ENCODE measurements around the gene MAEA.

Gene MAEA

GRCh38 chr4:1382776-1383727 is 93.4 kb downstream of the MAEA start:
- TF ChIP-seq SUZ12 (IDR thresholded peaks at IDR 0.05; ENCODE audit: extremely low read depth, insufficient read depth, insufficient read length) = no peak
- TF ChIP-seq ZNF274 (IDR thresholded peaks at IDR 0.05; ENCODE audit: low read depth, low read length) = no peak
- no peak for TF ChIP-seq YY1 (IDR thresholded peaks at IDR 0.05; ENCODE audit: insufficient read depth, insufficient read length)
- no peak overlapping the region for H3K9ac ChIP-seq (ENCODE audit: insufficient read length, low read depth)
- no peak for DNase-seq (ENCODE audit: low read depth, low spot score)
- peaks cover under 1% of the 10 kb centered on the region; the same call in 1 of the 2 replicates for H3K9me3 ChIP-seq (ENCODE audit: insufficient read depth, low read length)
- H3K36me3 ChIP-seq (ENCODE audit: insufficient read depth, insufficient read length, low read length) = peaks cover 86% of the 10 kb centered on the region
- no peak overlapping the region for H3K4me3 ChIP-seq (ENCODE audit: insufficient read length, low read depth)
- H3K27me3 ChIP-seq (ENCODE audit: insufficient read depth, insufficient read length) = no peaks in the 10 kb centered on the region
- H3K4me1 ChIP-seq (ENCODE audit: insufficient read depth, insufficient read length) = no peaks in the 10 kb centered on the region

- TF ChIP-seq SUZ12 (IDR thresholded peaks at IDR 0.05; ENCODE audit: extremely low read depth, insufficient read depth, insufficient read length) (no peak), YY1 (IDR thresholded peaks at IDR 0.05; ENCODE audit: insufficient read depth, insufficient read length) (no peak), ZNF274 (IDR thresholded peaks at IDR 0.05; ENCODE audit: low read depth, low read length) (no peak)
- peaks cover 81% of the 10 kb centered on the region for H3K36me3 ChIP-seq (ENCODE audit: insufficient read depth, insufficient read length, low read length)
- no peak overlapping the region for H3K9ac ChIP-seq (ENCODE audit: insufficient read length, low read depth)
- H3K4me3 ChIP-seq (ENCODE audit: insufficient read length, low read depth) = no peak overlapping the region
- no peak for DNase-seq (ENCODE audit: low read depth, low spot score)
- peaks cover 10% of the 10 kb centered on the region; the same call in 1 of the 2 replicates for H3K9me3 ChIP-seq (ENCODE audit: insufficient read depth, low read length)
- H3K4me1 ChIP-seq (ENCODE audit: insufficient read depth, insufficient read length) = no peaks in the 10 kb centered on the region
- no peaks in the 10 kb centered on the region for H3K27me3 ChIP-seq (ENCODE audit: insufficient read depth, insufficient read length)
These were observed 94.3 kb downstream of the MAEA start for GRCh38 chr4:1383728-1384591.

- peaks cover 73% of the 10 kb centered on the region for H3K36me3 ChIP-seq (ENCODE audit: insufficient read depth, insufficient read length, low read length)
- TF ChIP-seq YY1 (IDR thresholded peaks at IDR 0.05; ENCODE audit: insufficient read depth, insufficient read length) = no peak
- TF ChIP-seq SUZ12 (IDR thresholded peaks at IDR 0.05; ENCODE audit: extremely low read depth, insufficient read depth, insufficient read length) = no peak
- TF ChIP-seq ZNF274 (IDR thresholded peaks at IDR 0.05; ENCODE audit: low read depth, low read length) = no peak
- H3K27me3 ChIP-seq (ENCODE audit: insufficient read depth, insufficient read length) = no peaks in the 10 kb centered on the region
- no peak overlapping the region for H3K4me3 ChIP-seq (ENCODE audit: insufficient read length, low read depth)
- no peak for DNase-seq (ENCODE audit: low read depth, low spot score)
- H3K9me3 ChIP-seq (ENCODE audit: insufficient read depth, low read length) = peaks cover 13% of the 10 kb centered on the region; the same call in 1 of the 2 replicates
- no peak overlapping the region for H3K9ac ChIP-seq (ENCODE audit: insufficient read length, low read depth)
- no peaks in the 10 kb centered on the region for H3K4me1 ChIP-seq (ENCODE audit: insufficient read depth, insufficient read length)
These were observed 95.1 kb downstream of the MAEA start for GRCh38 chr4:1384675-1385372.

- Histone ChIP-seq H3K4me3 (ENCODE audit: insufficient read length, low read depth) (no peak overlapping the region), H3K9me3 (ENCODE audit: insufficient read depth, low read length) (peaks cover 13% of the 10 kb centered on the region; the same call in 1 of the 2 replicates), H3K4me1 (ENCODE audit: insufficient read depth, insufficient read length) (no peaks in the 10 kb centered on the region), H3K9ac (ENCODE audit: insufficient read length, low read depth) (no peak overlapping the region), H3K27me3 (ENCODE audit: insufficient read depth, insufficient read length) (no peaks in the 10 kb centered on the region), H3K36me3 (ENCODE audit: insufficient read depth, insufficient read length, low read length) (peaks cover 65% of the 10 kb centered on the region)
- TF ChIP-seq ZNF274 (IDR thresholded peaks at IDR 0.05; ENCODE audit: low read depth, low read length) (no peak), YY1 (IDR thresholded peaks at IDR 0.05; ENCODE audit: insufficient read depth, insufficient read length) (no peak), SUZ12 (IDR thresholded peaks at IDR 0.05; ENCODE audit: extremely low read depth, insufficient read depth, insufficient read length) (no peak)
- DNase-seq (ENCODE audit: low read depth, low spot score) = no peak
These were observed 96.0 kb downstream of the MAEA start for GRCh38 chr4:1385373-1386340.
